NCI-H345 treated with DMSO at 0.1 percent for 48 hours (cell line): ENCODE data around the gene MRPL19.
"Not testable (repeated sequence)": the region's sequence is repeated elsewhere in the genome, so short reads cannot be mapped to it uniquely, and the experiment has no call there.

Experiments used
- DNase-seq: peaks from one replicate; lab custom pipeline; 2025; ENCODE audit not compliant: unreplicated experiment; lab: John Stamatoyannopoulos, UW

The MRPL19 gene

DNA sequence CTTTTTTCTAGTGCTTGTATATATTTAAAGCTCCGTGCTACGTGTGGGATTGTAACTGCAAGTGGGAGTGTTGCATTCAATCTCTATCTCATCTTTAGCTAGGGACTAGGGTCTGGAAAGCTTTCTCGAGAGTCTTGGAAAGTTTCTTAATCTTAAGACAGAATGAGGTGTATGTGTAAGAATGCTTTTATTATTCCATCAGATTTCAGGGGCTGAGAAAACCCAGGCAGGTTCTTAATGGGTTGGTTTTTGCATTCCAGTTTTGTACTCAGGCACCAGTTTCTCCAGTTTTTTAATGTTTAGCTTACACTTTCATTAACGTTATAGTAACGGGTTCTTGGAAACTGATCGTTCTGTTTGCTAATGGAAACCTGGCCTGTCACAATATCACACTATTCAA, 20.3 kb downstream of the MRPL19 start:
- no peak for DNase-seq

- DNase-seq = no peak
Observed at GRCh38 chr2:75667884-75668283, 21.3 kb downstream of the MRPL19 start.

- DNase-seq = not testable (repeated sequence)
Observed at GRCh38 chr2:75675423-75675822, 28.8 kb downstream of the MRPL19 start.

- DNase-seq = no peak
Observed at GRCh38 chr2:75675908-75676307, 29.3 kb downstream of the MRPL19 start.

- DNase-seq = no peak
Observed at GRCh38 chr2:75676464-75676863, 29.9 kb downstream of the MRPL19 start.

GRCh38 chr2:75679556-75679955, 33.0 kb downstream of the MRPL19 start:
- DNase-seq = no peak

DNA sequence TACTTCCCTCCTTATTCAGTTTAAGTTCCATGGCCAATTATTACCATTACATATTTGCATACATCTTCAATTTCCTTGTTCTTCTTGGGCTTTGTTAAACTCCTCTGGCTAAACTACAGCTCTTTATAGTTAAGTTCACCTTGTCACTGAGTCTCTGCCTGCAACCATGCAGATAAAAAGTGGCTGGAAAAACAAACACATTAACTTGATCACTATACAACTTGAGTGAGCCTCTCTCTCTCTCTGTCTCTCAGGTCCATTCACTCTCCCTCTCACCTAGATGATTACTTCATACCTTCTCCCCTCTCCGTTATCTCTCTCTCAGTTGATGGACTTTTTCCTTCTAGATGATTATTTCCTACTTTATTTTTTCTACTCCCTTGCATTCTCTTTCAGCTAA, 33.8 kb downstream of the MRPL19 start:
- no peak for DNase-seq

- DNase-seq = not testable (repeated sequence)
Observed at GRCh38 chr2:75683430-75683829, 36.8 kb downstream of the MRPL19 start.

- no peak for DNase-seq
Observed at GRCh38 chr2:75688196-75688595, 41.6 kb downstream of the MRPL19 start.

GRCh38 chr2:75698918-75699317, 52.3 kb downstream of the MRPL19 start:
- no peak for DNase-seq

DNA sequence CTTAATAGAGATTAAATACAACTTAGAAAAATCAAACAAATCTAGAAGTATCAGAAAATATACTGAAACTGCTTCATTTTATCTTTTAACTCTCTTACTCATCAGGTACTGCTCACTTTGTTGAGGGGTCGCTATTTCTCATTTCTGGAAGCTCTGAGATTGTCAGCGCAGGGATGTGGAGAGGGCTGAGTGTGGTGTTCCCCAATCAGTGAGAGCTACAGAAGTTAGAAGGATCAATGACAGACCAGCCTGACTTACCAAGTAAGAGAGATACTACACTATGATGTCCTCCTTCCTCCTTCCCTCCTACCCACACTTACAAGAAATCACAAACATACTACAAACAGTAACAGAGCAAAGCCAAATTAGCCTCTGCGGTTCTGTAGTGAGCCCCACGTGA, 56.0 kb downstream of the MRPL19 start:
- DNase-seq = no peak

- no peak for DNase-seq
Observed at GRCh38 chr2:75703589-75704287, 57.2 kb downstream of the MRPL19 start.

GRCh38 chr2:75705921-75706320, 59.3 kb downstream of the MRPL19 start:
- no peak for DNase-seq

GRCh38 chr2:75707901-75708300, 61.3 kb downstream of the MRPL19 start:
- DNase-seq = no peak

DNA sequence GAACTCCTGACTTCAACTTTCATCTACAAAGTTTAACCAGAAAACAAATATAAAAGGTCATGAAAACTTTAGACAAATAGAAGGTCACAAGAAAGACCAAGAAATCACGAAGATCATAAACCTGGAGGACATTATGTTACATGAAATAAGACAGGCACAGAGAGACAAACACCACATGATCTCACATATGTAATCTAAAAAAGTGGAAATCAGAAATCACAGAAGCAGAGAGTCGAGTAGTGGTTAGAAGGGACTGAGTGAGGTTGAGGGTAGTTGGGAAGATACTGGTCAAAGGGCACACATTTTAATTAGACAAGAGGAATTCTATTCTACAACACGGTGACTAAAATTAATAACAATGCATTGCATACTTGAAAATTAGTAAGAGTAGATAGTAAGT, 62.7 kb downstream of the MRPL19 start:
- DNase-seq = no peak

DNA sequence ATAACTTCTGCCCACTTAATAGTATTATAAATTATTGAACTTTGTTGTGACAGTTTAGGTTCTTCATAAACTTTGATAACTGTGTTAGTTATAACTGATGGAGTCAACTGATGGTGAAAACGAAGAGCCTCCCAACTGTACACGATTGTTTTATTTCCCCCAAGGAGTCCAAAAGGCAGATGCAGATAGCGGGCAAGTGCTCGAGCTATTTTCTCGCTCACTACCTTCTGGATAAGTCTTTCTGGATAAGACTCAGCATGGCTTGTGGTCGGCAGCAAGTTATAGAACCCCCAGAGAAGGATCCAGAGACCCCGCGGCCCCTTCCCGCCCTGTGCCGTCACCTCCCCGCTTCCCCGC, 63.6 kb downstream of the MRPL19 start:
- no peak for DNase-seq

DNA sequence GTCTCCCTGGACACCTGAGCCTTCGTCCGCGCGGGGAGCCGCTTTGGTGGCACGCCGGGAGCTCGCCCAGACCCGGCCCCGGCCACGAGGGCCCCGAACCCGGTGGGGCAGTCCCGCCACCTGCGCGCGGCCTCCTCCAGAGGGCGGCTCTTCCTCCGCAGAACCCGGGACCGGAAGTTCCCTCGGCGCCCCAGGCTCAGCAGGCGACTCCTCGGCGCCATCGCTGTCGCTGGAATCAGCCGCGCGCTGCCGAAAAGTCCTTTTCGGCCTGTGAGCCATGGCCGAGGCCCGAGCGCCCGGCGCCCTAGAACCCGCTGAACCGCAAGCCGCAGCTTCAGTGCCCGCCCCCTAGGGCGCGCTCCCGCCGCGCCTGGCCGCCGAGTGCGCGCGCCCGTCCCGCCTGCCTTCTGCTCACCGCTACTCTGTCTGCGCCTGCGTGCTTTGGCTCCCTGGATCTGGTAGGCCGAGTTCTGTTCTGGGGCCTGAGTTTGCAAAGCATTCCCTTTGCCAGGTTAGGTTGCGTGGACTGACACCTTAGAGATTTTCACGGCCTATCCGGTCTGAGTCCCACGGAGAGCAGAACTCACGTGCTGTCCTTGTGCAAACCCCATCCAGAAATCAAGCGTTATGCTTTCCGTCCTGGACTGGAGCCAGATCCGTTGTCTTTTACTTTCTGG, 64.1 kb downstream of the MRPL19 start, which contains the start of gene GCFC2:
GCFC2 (minus strand) TSS at position 339 of the 677 bp plus-strand sequence; CDS start at position 279, 60 bp downstream.
- DNase-seq = peak; percentile 88

DNA sequence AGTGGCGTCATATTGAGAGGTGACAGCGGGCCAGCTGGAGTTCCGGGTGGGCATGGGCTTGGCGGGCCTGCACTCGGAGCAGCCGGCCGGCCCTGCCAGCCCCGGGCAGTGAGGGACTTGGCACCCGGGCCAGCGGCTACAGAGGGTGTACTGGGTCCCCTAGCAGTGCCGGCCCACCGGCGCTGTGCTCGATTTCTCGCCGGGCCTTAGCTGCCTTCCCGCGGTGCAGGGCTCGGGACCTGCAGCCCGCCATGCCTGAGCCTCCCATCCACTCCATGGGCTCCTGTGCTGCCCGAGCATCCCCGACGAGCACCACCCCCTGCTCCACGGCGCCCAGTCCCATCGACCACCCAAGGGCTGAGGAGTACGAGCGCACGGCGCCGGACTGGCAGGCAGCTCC, 65.0 kb downstream of the MRPL19 start:
- not testable (repeated sequence) for DNase-seq

- no peak for DNase-seq
Observed at GRCh38 chr2:75716406-75716805, 69.8 kb downstream of the MRPL19 start.

DNA sequence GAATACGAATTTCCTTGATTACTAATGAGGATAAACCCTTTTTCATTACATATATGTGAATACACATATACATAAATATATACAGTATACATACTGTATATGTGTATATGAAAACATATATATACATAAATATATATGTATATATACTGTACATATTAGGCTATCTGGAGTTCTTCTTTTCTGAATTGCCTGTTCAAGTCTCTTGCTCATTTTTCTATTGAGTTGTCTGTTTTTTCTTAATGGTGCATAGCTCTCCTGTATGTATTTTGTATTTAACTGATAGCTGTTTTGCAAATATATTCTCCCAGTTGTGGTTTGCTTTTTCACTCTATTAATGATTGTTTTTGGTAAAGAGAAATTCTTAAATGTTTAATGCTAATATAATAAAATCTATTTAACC, 73.0 kb downstream of the MRPL19 start:
- DNase-seq = no peak

DNA sequence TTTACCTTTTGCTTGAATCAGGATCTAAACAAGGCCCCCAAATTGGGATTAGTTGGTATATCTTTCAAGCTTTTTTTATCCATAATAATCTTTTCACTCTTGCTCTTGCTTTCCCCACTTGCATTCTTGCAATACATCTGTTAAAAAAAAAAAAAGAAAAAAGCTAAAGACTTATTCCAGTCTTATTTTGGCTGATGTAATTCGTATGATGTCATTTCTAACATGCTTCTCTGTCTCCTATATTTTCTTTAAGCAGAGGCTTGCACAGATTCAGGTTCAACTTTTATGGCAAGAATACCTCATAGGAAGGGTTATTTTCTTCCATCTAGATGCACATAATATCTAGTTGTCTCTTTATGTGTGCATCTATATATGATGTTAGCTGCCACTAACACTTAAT, 73.9 kb downstream of the MRPL19 start:
- no peak for DNase-seq

DNA sequence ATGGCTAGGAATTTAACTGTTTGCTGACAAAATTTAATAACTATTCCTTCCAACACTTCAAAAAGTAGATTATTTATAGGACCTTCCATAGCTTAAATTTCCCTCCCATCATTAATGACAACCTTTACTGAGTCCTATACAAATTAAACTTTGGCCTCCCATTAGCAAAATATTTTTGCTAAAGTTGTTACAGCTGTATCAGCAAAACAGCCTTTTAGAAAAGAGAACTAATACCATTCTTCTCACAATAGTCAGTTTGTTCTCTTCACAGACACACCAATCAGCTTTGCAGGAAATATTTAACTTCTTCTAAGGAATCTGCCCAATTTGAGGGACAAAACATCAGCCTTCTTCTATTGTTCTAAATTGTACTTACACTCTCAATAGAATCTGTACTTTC, 76.1 kb downstream of the MRPL19 start:
- no peak for DNase-seq
